NCI-H524 treated with DMSO at 0.1 percent for 48 hours (cell line): Measurements from ENCODE around the gene KITLG.
"Not testable (repeated sequence)": the region's sequence is repeated elsewhere in the genome, so short reads cannot be mapped to it uniquely, and the experiment has no call there.

ENCODE experiments used
- DNase-seq: peaks from one replicate; lab custom pipeline; 2025; lab: John Stamatoyannopoulos, UW

Gene KITLG

DNA sequence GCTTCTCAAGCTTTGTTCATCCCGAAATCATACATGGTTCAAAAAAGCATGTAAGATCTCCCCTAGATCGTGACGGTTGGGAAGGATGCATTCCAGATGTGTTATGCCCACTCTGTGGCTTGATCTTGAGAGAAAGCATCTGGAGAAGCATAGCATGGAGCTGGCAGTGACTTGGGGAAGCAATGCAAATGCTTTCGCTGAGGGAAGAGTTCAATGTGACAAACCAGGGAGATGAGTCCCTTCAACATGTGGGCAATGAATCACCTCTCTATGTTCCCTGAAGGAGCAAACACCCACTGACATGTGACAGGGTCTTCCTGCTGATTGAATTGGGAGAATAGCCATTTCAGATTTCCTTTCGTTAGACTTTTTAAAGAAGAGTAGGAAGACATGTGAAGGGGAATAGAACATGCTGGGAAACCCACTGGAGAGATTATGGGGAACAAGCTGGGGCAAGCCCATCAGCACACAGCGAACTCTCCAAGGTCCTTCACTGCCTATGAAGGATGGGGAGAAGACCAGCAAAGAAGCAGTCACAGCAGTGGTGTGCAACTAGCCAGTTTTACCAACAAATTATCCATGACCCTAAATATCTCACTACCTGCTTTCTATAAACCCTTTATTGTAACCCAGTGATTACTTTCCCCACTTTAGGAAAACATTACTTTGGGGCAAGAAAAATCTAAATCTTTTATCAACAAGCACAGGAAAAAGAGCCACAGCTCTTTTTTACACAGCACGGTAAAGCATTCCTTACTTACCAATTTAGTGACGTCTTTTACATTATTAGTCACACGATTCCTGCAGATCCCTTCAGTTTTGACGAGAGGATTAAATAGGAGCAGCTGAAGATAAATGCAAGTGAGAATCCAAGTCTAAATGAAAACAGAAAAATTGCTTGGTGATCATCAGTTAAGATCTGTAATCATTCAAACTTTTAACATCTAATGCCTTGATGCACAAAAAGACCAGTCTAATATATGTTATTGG, 35.0 kb downstream of the KITLG start:
- no peak for DNase-seq

DNA sequence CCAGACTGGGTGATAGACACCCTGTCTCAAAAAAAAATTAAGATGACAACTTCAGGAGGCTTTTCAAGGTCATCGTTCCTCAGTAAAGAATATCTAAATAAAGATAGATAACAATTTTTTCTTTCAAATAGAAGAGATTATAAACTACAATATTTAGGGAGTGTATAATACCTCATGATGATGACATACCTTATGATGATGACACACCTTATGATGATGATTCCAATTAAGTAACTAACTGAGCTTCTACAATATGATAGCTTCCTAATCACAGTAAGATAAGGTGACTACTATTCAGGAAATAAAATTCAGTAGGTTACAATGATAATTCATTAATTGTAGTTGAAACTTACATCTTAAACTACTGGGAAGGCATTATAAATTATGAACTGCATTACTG, 40.4 kb downstream of the KITLG start:
- no peak for DNase-seq

DNA sequence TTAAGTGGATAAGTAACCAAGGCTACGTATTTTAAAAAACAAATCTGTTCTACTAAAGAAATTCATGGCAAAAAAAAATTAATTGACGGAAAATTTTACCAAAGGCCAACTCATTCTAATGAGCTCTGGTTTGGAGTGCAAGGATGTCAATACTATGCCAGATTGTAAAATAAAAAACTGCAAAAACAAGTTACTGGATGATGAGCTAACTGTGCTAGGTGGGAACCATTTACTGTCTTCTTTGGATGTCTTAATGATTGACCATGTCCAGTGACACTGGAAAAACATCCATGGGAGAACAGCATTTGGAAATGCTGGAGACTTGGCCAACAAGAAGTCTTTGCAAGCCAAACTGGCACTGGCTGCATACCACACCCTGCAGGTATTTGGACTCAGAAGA, 41.6 kb downstream of the KITLG start:
- DNase-seq, result no peak

DNA sequence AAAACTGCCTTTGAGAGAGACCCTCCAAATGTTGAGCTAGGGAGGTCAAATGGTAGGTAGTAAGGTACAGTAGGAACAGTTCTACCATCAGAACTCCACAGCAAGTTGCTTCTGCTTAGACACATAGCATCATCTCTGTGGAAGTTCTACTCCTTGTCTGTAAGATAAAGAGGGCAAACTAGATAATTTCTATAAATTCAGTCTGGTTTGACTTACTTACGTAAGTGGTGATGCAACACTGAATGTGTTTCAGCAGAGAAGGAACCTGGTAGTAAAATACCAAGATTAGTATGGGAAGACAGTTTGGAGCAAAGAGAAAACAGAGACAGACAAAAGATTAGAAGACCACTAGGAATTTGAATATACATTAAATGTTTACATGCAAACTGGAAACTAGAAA, 42.0 kb downstream of the KITLG start:
- no peak for DNase-seq

DNA sequence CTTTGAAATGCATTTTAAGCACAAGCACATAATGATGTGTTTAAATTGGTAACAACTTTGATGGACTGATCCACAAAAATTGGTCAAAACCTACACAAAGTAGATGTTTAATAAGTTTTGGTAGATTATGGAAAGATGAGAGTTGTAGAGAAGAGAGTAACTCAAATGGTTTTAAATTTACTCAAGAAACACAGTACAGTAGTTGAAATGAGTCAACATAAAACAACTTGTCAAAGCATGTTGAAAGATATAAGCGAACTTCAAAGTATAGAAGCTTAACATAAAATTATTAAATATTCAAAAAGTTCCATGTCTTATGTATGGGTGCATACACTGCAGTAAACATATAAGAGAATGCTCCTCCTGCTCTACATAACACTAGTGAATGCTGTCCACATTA, 49.4 kb downstream of the KITLG start:
- DNase-seq, result no peak

DNA sequence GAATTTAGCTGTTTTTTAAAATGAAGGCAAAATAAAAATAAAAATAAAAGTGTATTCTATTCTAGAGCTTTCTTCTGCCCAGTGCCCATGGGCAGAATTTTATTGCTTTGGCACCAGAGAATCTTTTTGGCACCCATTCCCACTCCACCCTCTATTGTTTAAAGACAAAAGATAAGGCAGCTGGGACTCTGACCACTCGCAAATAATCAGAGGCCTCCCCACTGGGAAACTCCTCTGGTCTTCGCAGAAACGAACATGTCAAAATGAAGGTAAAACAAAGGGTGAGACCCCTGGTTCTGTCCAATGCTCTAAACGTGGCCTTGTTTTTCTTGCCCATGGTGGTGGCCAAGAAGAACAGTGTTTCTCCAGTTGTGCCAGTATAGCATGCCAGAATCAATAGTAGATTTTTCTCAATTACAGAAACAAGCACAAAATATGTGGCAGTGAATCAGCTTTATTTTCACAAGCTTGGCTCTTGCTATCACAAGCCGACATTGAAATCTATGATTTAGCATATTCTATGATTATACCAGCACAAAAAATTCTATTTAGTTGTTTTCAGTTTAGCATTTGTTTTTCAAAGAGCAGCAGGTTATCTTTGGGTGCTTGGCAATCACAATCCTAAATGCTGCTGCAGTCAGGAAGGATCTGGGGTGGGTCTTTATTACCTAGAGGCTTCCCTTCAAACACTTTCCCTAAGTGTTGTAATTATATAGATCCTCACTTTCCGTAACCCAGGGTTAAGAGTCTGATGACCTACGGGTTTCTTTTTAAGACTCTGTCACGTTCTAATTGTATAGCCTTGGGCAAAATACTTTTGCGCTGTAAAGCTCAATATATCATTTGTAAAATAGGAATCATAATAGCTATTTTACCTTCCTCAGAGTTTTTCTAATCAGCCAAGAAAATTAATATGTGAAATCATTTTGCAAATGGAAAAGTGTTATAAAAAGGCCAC, 50.5 kb downstream of the KITLG start:
- DNase-seq, result no peak

DNA sequence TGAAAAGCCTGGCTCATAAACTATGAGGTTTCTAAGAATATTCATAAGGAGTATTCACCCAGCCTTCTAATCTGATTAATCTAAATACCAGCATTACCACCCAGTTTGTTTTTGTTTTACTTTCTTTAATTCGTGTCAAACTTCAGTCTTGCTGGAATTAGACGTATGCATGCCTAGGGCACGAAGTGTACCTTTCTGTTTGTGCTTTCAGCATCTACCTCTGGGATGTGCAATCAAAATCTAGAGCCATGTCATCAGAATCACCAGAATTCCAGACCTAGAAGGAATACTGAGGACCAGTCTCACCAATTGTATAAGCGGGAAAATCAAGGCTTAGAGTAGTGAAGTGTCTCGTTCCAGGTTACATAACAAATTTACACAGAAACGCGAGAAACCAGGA, 57.3 kb downstream of the KITLG start:
- DNase-seq, result no peak

DNA sequence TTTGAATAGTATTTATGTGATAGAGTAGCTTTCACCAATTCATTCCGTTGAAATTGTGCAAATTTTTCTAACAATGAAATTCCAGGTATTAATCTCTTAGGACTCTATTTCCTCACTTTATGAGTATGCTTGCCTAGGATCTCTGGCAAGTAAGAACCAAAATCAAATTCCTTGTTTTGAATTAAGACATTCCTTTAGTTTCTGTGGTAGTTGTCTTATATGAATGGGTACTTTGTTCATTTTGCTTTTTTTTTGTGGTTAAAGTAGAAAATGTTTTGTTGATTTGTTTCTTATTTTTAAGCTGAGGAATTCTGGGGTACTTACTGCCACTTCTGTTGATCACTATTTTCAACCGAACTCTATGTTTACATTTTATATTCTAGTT, 59.8 kb downstream of the KITLG start:
- no peak for DNase-seq

DNA sequence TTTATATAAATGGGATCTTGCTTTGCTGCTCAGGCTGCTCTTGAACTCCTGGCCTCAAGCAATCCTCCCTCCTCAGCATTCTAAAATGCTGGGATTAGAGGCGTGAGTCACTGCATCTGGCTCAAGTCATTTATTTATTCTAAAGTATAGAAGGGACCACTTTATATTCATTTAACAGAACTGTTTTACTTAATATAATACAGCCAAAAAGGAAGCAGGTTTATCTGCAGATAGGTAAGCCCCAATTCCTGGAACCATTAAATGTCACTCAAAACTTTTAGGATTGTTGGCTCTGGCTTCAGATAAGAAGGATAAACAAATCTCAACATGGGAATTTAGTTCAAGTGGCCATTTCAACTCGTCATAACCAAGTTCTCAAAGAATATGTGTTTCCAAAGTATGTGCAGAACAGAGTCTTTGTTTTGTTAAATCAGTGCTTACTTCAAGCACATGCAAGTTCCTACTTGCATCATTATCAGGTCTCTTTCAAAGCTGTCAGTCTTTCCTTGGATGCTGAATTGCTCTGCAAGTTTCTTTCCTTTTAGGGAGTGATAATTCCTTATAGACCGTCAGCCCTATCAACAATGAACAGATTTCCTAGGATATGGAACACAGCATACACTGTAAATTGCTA, 60.4 kb downstream of the KITLG start:
- DNase-seq, result no peak

DNA sequence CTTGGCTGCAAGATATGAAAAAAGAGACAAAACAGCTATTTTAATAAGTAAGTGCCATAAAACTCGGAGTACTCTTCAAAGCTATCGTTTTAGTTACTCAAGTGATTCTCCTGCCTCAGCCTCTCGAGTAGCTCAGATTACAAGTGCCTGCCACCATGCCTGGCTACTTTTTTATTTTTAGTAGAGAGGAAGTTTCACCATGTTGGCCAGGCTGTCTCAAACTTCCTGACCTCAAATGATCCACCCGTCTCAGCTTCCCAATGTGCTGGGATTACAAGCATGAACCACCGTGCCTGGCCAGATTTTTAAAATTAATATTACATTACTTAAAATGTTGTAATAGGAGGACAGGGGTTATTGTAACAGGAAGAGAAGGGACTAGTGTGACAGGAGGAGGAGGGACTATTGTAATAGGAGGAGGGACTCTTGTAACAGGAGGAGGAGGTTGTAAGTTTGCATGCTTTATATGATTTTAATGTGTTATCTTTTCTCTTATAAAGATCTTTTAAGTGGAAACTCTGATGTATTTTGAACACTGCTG, 61.3 kb downstream of the KITLG start:
- DNase-seq, result no peak

DNA sequence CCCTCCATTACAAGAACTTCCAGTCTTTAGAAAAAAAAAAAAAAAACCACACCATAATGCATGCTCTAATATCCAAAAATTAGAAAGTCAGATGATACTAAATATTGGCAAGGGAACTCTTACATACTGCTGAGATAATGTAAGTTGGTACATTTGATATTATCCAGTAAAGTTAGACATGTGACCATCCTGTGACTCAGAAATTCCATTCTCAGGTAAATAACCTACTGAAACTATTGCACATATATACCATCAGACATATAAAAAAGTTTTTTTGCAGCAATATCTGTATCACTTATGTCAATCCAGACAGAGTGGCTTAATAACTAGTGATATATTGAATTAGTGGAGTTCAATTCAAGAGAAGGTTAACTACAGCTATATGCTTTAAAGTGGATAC, 63.5 kb downstream of the KITLG start:
- no peak for DNase-seq

DNA sequence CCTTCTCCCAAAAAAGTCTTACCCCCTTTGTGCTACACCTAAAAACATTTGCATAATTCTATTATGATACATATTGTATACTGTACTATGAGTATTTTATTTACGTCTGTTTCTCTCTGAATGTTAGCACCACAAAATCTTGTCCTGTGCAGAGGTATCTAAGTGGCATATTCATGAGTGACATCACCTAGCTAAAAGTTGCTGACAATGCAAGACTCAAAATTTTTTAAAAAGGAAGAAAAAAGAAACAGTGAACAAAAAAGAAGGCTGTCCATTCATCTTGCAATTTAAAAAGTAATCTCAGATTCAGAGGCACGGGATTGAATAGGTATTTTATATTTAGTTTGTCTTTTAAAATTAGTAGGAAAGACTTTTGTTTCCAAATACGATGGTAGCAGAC, 69.4 kb downstream of the KITLG start:
- DNase-seq, result no peak

DNA sequence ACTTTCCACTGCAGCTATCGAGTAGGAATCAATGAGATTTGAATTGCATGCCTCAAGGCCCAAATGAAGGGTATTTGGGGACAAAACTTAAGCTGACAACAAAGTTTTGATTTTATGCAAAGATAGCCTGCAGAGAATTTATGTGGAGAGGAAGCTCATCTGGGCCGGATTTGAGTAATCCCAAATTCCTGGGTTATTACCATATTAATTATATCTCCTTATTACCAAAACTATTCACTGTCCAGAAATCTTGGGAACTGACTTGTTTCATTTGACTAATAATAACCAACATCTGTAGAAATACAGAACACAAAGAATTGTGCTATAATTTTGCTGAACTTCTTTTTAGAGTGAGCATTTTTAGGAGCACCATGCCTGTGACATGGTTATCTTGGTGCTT, 70.4 kb downstream of the KITLG start:
- no peak for DNase-seq

DNA sequence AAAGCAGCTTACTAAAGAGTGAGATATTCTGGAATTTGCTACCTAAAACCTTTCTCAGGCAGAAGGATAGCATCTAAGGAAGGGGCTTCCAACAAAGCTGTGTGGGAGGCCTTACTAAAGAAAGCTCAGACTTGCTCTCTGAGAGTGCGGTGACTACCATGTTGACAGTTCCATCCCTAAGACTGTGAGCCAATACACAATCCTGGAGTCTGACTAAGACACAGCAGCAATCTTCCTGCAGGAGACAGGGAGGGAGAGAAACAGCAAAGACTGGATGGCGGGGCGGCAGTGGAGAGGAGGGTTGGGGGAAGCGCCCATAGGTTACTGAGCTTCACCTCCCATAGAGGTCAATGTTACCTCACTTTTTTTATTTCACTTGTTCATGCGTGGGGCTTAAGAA, 70.9 kb downstream of the KITLG start:
- DNase-seq, result no peak

DNA sequence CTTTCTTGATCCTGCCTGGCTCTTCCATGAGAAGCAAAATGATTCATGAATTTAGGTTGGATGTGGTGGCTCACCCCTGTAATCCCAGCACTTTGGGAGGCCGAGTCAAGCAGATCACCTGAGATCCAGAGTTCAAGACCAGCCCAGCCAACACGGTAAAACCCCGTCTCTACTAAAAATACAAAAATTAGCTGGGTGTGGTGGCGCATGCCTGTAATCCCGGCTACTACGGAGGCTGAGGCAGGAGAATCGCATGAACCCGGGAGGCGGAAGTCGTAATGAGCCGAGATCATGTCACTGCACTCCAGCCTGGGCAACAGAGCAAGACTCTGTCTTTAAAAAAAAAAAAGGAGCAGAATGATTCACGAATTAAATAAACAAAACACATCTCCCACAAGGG, 72.4 kb downstream of the KITLG start:
- DNase-seq, result not testable (repeated sequence)

DNA sequence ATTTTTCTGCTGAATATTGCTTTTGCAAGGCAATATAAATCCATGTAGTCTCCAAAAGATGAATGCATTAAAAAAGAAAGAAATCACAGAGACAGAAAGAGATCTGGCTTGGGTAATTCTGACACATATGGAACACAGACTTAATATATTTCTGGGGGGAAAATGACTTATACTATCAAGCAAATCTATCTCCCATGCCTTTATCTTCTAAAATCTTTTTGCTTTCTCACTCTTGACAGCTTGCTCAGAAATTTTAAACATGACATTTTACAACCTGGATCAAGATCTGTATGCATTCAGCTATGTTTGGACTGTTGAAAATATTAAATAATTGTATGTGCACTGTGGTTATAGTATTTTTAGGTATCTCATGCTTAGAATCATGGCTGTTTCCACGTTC, 73.0 kb downstream of the KITLG start:
- no peak for DNase-seq

DNA sequence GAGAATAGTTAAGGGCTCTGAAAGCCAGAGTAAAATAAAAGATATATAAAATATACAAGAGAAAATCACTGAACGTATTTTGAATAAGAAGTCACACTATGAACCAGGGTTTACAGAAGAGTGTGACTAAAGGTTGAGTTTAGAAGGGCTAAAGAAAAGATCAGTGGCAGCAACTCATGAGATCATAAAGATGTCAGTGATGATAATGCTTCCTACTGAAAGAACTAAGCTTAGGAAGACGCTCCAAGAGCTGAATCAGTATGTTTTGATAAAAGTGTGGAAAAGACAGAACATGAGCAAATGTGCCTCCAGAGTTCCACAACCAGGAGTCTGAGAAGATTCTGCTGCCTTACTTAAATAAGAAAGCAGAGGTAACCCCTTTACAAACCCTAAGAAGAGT, 74.6 kb downstream of the KITLG start:
- no peak for DNase-seq

DNA sequence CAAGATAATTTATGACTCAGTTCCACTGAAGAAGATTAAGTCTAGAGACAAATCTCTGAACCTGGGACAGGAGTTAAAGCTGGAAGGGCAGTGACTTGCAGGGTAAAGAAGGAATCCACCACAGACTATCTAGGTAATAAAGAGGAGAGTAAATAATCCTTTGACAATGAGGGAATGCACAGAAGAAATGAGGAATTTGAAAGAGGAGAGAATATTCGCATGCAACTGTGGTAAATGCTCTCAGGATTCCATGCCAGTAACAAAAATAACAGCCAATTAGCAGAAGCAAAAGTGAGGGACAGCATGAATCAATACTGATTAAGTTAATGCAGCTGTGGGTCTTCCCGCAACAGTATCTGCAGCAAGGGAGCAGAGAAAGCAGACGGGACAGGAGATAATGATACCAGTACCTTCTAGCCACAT, 77.0 kb downstream of the KITLG start:
- no peak for DNase-seq

DNA sequence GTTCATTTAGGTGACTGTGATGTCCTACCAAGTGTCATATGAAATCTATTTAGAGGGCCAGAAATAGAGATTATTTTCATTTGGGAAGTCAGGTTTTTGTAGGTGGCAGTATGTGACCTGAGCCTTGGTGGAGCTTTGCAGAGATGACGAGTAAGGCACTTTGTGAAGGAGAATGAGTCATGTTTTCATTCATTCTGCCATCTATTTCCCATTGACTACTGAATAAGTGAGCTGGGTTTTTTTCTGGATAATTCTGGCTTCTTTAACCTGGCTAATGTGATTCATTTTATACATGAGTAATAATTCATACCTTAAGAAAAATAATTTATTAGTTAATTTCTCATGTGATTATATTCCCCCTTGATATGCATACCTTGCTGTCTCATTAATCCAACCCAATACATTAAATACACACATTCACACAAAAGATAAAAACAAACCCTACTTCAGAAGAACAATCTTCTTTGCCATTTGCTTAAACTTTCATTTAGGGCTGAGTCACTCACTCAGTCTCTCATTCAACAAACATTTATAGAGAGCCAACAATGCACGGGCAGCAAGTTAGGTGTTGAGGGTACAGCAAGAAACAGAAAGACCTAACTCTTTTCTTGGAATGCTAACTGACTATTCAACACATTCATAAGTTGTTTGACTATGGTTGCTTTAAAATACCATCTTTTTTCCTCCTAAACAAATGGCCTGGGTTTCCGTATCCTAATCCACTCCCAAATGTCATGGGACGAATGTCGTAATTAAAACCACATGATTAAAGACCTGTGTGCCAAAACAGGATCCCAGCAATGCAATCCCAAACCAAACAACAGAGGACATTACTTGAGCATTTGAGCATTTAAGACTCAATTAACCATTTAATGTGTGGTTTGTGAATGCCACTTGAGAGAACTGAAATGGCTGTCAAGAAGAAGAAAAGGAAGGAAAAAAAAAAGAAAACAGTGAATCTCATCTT, 78.0 kb downstream of the KITLG start:
- DNase-seq, result no peak

DNA sequence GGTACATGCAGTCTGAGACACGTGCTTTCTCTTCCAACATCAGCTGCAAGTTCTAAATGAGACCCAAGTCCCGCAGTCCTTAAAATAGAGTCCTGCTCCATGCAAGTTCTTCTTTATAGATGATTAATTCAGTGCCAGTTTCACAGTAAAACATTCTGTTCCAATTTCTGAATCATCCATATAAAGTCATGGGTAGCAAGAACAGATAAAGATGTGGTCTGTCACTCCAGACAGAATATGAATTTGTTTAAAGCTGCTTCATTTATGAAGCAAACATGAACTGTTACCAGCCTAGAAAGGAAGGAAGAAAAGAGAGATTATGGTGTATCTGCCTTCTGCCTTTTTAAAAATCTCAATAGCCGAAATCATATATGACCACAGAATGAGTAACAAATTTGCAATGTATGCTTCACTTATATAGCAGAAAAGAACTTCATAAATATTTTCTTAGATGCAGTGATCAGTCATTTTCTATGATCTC, 83.3 kb downstream of the KITLG start:
- DNase-seq, result no peak

DNA sequence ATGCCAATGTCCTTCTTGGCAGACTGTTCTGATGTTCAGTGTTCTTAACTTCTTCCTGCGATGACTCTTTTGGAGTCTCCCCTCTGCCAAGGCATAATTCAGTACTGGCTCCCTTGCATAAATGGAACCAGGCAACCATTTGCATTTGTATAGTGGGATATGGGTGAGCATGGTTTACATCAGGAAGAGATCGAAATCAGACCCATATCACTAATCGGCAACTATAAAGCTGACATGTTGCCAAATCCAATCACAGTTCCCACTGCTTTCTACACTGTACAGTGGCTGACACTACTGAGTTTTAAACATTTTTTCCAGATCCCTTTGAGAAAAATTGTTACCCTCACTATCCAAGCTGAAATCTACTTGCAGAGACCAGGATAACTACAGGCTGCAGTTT, 83.8 kb downstream of the KITLG start:
- no peak for DNase-seq
